NB4 (cell line): ENCODE results near the gene PGGT1B.

ENCODE experiments used
- DNase-seq: peaks from one replicate; pipeline ENCODE4 v3.0.0; 2010; ENCODE audit warnings: low read depth
- H3K4me3 ChIP-seq: one replicate; pipeline ENCODE4 v1.5.1; 2011; ENCODE audit warnings: mild to moderate bottlenecking, low read depth, low read length, moderate library complexity
- CTCF ChIP-seq: IDR thresholded peaks from one replicate; pipeline ENCODE4 v1.5.1; 2012; ENCODE audit warnings: low read depth, low read length
- MAX ChIP-seq: IDR thresholded peaks from 2 replicates; pipeline ENCODE4 v1.6.1; 2011; ENCODE audit warnings: low read depth, low read length
- MYC ChIP-seq: IDR thresholded peaks from 2 replicates; pipeline ENCODE4 v1.6.1; 2011; ENCODE audit warnings: low read depth, low read length
- POLR2A ChIP-seq: IDR thresholded peaks from 2 replicates; pipeline ENCODE4 v1.6.1; 2011; ENCODE audit warnings: mild to moderate bottlenecking; ENCODE audit not compliant: insufficient read length; ENCODE audit errors: extremely low read depth

Gene PGGT1B

GRCh38 chr5:115231598-115231997 is 31.1 kb downstream of the PGGT1B start:
- no peak overlapping the region for H3K4me3 ChIP-seq
- no peak for DNase-seq
- TF ChIP-seq MYC (no peak), MAX (no peak), CTCF (no peak), POLR2A (no peak)

GRCh38 chr5:115229606-115230005 is 33.1 kb downstream of the PGGT1B start:
- H3K4me3 ChIP-seq, result no peak overlapping the region
- no peak for DNase-seq
- TF ChIP-seq MAX (no peak), CTCF (no peak), MYC (no peak), POLR2A (no peak)

- TF ChIP-seq POLR2A (no peak), MAX (no peak), MYC (no peak), CTCF (no peak)
- no peak overlapping the region for H3K4me3 ChIP-seq
- no peak for DNase-seq
Observed at GRCh38 chr5:115227281-115227680, 35.4 kb downstream of the PGGT1B start.

- no peak overlapping the region for H3K4me3 ChIP-seq
- TF ChIP-seq CTCF (no peak), POLR2A (no peak), MAX (no peak), MYC (no peak)
- no peak for DNase-seq
Observed at GRCh38 chr5:115214541-115214940, 48.1 kb downstream of the PGGT1B start.

GRCh38 chr5:115209279-115209678 is 53.4 kb downstream of the PGGT1B start:
- DNase-seq, result peak; percentile 94
- no peak overlapping the region for H3K4me3 ChIP-seq
- TF ChIP-seq MAX, result peak; percentile 37; the same call in 1 of the 2 replicates
- TF ChIP-seq POLR2A, result no peak
- TF ChIP-seq MYC, result no peak
- TF ChIP-seq CTCF, result no peak

- DNase-seq, result no peak
- H3K4me3 ChIP-seq, result no peak overlapping the region
- TF ChIP-seq CTCF (no peak), MYC (no peak), MAX (no peak), POLR2A (no peak)
Observed at GRCh38 chr5:115202952-115203351, 59.7 kb downstream of the PGGT1B start.
